GM19395 (cell line): ENCODE results near the gene ALDH3A2.
"Not testable (repeated sequence)": the region's sequence is repeated elsewhere in the genome, so short reads cannot be mapped to it uniquely, and the experiment has no call there.

Source experiments
- ATAC-seq: cut with Tn5 transposase; IDR thresholded peaks from one replicate; pipeline ENCODE4 v1.9.1; 2021; ENCODE audit warnings: mild to moderate bottlenecking, moderate library complexity; ENCODE audit not compliant: unreplicated experiment

ALDH3A2 gene

DNA sequence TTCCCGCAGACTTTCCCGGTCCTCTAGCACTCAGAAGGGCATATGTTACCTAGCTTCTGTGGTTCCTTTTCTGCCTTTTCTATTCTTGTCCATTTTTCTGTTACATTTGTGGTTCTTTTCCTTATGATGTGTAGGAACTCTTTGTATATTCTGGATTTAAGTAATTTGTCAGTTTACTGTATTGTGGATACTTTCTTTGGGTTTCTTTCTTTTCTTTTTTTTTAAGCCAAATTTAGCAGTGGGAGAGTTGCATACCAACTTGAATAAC lies 657 bp downstream of the ALDH3A2 start:
- no peak for ATAC-seq

DNA sequence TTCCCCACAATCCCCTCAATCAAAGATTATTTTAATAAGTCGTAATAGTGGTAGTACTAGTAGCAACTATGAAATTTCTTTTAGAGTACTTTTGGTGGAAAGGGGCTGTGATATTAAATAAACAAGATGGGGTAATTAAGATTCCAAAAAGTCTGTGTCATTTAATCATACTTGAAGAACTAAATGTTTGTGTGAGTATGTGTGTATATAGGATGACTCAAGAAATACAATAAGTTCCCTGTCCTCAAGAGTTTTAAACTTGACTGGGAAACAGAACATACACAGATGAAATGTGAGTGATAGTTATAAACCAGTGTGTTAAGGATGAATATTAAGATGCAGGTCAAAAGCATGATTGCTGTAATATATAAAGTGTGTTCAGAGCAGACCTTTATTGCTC lies 2.3 kb downstream of the ALDH3A2 start:
- no peak for ATAC-seq

DNA sequence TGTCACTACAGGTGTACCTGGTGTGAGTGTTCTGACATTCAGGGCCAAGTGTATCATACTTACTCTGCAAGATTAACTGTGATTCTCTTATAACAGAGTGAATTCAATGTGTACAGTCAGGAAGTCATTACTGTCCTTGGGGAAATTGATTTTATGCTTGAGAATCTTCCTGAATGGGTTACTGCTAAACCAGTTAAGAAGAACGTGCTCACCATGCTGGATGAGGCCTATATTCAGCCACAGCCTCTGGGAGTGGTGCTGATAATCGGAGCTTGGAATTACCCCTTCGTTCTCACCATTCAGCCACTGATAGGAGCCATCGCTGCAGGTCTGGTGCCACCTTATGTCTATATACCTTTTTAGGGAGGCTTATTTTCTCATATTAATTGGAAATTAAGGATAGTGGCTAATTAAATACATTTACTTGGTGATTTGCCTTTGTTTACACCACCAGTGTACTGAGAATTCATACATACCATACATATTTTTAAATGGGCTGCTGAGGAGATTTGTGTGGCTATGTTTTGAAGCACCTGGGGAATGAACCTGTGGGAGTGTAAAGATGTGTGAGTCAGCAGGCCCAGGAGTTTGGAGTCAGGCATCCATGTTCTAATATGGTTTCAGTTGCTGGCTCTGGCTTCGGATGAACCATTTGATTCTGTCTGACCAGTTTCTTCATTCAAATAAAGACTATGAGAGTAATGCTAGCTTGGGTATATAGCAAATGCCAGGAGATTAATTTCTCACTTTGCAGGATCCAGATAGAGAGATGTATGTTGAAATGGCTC lies 3.1 kb downstream of the ALDH3A2 start:
- ATAC-seq = no peak

DNA sequence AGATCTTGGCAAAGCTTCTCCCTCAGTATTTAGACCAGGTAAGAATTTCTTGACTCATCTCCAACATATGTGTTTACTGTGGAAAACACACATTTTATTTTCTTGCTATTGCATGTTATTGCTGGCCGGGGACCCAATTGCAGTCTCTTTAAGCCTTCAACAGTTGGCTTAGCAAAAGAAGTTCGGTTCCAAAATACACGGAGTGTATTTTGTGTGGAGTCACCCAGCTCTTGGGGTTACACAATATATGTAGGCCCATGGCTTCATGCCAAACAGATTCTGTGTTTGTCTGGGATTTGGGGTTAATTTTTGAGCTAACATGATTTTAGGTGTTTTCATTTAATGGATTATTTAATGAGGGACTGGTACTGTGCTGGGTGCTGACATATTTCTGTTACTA lies 4.0 kb downstream of the ALDH3A2 start:
- no peak for ATAC-seq

DNA sequence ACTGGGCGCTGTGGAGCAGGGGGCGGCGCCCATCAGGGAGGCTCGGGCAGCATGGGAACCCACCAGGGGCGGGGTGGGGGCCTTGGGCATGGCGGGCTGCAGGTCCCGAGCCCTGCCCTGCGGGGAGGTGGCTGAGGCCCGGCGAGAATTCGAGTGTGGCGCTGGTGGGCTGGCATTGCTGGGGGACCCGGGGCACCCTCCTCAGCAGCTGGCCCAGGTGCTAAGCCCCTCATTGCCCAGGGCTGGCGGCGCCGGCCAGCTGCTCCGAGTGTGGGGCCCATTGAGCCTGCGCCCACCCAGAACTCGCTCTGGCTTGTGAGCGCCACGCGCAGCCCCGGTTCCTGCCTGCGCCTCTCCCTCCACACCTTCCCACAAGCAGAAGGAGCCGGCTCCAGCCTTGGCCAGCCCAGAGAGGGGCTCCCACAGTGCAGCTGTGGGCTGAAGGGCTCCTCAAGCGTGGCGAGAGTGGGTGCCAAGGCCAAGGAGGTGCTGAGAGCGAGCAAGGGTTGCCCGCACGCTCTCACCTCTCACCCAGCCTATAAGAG lies 5.9 kb downstream of the ALDH3A2 start:
- ATAC-seq = no peak

DNA sequence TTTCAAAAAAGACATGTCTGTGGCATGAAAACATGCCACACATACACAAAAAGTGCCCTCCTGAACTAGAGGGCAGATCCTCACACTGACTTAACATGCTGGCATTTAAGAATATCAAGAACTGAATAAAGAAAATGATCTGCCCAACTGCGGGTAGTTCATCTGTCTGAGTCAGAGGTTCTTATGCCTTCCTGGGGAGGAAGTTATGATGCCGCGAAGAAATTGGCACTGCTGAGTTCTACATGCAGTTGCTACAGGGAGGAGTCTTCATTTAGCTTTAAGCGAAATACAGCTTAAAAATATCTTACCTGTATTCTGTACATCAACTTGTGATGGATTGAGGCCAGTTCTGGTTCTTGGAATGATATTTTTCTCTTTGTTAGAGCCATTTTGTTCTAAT lies 6.3 kb downstream of the ALDH3A2 start:
- no peak for ATAC-seq

DNA sequence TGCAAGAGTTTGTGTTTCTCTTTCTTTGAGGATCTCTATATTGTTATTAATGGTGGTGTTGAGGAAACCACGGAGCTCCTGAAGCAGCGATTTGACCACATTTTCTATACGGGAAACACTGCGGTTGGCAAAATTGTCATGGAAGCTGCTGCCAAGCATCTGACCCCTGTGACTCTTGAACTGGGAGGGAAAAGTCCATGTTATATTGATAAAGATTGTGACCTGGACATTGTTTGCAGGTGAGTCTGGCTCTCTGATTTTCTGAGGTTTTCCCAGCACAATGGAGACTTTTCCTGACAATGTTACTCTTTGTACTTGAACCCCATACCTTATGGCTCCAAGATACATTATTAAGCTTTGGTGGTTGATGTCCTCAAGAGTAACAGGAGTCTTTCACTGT lies 7.8 kb downstream of the ALDH3A2 start:
- no peak for ATAC-seq

DNA sequence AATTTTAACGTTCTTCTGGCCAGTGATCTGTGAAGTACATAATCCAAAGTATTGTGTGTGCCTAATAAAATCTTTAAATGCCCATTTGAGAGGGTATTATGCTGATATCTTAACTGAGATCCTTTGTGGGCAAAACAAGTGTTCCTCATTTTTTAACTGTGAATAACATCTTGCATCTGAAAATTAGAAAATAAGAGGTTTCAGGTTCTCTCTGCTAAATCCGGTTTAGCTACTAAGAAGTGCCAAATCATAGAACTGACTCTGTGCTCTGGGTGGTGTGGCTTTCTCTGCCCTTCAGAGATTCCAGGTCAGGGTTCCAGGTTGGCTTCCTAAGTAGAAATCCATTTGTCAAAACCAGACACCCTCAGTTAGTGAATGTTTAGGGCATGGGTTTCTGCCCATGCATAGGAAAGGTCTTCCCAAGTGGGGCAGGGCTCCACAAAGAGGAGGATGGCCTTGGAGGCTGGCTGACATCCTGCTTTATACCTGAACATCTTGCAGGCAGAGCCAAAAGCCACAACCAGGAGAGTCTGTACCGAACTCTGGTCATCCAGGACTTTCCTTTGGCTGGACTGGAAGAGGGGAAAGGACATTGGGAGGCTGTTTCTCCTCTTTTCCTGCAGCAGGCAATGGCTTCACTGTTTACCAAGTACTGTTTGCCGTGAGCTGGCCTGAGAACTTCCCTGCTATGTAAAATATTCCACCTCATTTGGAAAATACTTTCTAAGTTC lies 8.5 kb downstream of the ALDH3A2 start:
- no peak for ATAC-seq

DNA sequence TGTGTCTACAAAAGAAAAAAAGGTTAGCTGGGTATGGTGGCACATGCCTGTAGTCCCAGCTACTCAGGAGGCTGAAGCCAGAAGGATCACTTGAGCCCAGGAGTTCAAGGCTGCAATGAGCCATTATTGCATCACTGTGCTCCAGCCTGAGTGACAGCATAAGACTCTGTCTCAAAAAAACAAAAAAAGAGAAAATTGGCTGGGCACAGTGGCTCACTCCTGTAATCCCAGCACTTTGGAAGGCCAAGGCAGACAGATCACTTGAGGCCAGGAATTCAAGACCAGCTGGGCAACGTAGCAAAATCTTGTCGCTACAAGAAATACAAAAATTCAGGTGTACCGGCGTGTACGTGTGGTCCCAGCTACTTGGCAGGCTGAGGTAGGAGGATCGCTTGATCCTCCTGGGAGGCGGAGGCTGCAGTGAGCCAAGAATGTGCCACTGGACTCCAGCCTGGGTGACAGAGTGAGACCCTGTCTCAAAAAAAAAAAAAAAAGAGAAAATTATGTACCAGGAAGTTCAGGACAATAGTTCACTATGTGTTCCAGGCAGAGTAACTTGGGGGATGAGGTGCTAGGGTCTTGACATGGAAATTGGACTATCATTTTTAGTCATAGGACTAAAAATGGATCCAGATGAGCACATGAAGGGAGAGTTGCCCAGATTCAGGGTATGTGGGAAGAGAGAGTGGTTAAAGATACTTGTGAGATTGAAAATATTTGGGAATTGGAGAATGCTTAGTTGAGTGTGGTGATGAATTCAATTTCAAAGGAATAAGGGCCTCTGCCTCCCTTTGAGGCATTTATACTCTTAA lies 11.0 kb downstream of the ALDH3A2 start:
- ATAC-seq = no peak

DNA sequence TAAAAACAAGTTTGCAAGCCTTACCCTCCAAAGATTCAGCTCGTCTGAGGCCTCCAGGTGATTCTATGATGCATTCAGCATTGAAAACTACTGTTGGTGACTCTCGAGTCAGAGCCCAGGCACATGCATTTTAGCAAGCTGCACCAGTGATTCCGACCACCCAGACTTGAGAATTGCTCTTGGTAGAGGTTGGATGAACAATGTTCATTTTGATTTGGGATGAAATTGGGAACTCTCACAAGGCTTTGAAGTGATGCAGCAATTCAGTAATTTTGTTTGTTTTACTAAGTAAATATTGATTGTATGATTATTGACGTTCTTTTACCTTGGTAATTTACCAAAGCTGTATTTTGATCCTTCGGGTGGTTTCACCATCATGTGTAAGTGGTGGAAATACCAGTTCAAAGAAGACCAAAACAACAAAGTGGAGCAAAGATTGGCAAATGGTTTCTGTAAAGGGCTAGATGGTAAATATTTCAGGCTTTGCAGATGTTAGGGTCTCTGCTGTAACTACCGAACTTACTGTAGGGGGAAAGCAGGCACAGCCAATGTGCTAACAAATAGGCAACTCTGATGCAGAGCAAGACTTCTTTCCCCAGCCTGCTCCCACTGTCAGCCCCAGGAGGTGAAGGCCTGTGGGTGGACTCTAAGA lies 11.8 kb downstream of the ALDH3A2 start:
- no peak for ATAC-seq

DNA sequence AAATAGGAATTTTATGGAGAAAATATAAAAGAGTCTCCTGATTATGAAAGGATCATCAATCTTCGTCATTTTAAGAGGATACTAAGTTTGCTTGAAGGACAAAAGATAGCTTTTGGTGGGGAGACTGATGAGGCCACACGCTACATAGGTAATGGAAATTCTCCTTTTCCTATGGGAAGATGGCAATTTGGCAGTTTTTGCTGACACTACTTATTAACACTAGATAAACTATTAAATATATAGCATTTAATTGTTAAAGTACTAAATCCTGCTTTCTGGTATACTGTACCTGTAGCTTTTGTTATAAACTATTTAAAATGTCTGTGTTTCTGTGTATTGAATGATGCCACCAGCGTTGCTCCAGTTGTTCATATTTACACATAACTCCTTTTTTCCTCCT lies 12.6 kb downstream of the ALDH3A2 start:
- no peak for ATAC-seq

DNA sequence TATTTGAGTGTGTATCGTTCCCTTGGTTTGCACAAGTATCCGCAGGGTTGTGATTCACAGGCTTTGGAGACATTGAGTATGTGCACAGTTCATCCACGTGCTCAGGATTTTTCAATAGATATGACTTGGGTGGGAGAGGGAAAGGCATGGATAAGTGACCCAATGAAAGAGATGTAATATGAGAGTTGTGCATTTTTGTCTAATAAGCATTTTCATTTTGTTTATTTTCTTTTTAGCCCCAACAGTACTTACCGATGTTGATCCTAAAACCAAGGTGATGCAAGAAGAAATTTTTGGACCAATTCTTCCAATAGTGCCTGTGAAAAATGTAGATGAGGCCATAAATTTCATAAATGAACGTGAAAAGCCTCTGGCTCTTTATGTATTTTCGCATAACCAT lies 14.5 kb downstream of the ALDH3A2 start:
- ATAC-seq = no peak

DNA sequence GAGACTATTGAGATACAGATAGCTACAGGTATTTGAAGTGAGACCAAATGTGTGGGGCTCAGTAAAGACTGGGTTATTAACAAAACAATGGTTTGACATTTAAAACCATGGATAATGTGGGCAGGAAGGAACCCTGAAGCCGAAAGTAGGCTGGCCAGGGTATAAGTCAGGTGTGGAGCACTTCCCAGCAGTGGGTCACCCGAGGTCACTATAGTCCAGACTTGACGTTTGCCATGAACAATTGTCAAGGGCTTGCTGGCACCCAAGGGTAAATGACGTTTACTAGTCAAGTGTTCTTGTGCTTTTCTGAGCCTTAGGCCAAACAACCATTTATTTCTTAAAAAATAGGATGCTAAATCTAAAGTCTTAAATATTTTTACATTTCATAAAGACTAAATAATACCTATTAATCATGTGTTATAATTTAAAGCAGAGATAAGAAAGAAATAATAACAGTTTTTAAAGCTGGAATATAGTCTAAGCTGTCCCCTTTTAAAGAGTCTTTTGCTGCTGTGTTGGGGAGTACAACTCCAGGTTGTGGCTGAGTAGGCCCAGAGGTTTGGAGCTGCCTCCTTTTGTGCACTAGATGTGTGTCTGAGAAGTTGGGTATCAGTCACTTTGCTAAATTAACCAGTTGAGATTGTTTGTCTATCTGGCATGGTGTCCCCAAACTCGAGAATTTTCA lies 15.7 kb downstream of the ALDH3A2 start:
- no peak for ATAC-seq

DNA sequence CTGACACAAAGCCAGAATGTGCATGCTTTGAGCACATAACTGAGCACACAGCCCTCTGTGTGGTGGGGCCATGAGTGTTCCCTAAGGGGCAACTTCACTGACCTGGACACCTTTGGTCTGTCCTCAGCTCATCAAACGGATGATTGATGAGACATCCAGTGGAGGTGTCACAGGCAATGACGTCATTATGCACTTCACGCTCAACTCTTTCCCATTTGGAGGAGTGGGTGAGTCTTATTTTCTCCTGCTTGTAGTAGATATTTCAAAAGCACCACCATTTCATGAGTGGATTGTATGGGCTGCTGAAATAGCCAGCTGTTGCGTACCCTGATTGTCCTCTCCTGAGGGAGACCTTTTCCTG lies 16.2 kb downstream of the ALDH3A2 start:
- no peak for ATAC-seq

DNA sequence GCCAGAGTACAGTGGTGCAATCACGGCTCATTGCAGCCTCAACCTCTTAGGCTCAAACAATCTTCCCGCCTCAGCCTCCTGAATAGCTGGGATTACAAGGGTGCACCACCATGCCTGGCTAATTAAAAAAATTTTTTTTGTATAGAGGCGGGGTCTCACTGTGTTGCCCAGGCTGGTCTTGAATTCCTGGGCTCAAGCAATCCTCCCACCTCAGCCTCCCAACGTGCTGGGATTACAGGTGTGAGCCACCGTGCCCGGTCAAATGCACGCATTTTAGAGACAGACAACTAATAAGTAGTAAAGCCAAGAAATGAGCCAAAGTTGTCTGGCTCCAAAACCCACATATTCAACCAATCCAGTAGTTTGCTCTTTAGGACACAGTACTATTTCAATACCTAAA lies 21.1 kb downstream of the ALDH3A2 start:
- ATAC-seq = not testable (repeated sequence)

DNA sequence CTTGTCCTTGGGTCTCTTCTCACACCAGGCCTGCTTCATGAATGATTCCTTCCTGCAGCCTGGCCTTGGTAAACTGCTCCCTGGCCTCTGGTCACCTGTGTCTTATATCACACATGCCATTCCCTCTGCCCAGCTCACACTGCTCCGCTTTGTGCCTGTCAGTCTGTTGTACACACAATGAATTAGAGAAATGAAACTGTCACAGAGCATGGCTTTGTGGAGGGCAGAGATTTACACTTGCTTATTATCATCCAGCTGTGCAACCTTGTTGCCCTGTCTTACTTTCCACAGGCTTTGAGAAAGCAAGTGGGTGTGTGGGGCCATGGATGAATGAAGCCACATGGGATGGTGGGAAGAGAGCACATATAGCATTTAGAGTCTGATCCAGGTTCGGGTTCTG lies 22.4 kb downstream of the ALDH3A2 start:
- no peak for ATAC-seq

DNA sequence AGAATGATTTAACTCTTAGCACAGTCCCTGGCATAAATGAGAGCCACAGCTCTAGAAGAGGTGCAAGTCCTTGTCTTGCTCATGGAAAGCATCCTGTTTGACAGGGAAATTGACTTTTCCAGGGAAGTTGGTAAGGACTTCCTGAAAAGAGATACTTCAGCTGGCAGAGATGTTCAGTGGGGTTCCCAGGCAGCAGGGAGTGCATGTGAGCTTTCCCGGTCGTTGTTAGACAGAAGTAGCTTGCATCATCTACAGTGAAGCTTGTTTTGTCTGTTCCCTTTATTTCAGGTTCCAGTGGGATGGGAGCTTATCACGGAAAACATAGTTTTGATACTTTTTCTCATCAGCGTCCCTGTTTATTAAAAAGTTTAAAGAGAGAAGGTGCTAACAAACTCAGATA lies 22.9 kb downstream of the ALDH3A2 start:
- no peak for ATAC-seq

DNA sequence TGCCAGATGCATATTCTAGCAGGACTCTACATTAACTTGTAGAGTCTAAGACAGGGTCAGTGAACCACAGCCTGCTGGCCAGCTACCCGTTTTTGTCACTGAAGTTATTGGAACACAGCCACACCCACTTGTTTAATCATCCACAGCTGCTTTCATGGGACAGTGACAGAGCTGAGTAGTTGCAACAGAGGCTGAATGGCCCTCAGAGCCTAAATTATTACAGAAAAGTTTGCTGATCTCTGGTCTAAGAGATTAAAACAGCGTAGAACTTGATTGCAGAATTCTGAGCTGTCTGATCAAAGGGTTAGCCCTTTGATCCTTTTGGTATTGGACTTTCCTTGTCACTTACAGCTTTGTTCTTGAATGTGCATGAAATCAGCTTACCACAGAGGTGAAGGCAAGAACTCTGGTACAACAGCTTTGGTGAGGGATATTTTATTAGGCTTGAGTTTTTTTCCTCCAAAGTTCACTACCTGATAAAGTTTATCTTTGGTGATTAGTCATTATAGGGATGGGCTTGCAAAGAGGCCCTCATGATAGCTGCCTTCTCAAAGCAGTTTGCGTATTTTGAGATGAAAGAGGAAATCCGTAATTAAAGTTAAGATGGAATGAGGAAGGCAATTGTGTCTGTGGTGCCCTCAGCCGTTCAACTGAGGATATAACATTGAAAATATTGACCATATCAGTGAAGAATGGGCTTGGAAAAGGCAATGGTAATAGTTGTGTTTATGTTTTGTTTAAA lies 23.6 kb downstream of the ALDH3A2 start:
- no peak for ATAC-seq

DNA sequence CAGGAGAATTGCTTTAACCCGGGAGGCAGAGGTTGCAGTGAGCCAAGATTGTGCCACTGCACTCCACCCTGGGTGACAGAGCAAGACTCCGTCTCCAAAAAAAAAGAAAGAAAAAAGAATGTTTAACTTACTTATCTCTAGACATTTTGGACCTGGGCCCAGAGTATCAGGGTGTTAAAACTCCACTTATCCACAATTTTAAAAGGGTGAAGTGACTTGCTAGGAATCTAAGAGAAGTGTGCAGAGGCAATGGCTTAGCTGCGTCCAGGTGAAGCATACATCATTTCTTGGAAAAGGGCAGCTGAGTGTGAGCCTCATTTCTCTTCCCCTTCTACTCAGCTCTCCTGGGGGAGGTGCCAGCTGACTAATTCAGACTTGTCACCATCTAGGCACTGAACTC lies 25.1 kb downstream of the ALDH3A2 start:
- no peak for ATAC-seq

DNA sequence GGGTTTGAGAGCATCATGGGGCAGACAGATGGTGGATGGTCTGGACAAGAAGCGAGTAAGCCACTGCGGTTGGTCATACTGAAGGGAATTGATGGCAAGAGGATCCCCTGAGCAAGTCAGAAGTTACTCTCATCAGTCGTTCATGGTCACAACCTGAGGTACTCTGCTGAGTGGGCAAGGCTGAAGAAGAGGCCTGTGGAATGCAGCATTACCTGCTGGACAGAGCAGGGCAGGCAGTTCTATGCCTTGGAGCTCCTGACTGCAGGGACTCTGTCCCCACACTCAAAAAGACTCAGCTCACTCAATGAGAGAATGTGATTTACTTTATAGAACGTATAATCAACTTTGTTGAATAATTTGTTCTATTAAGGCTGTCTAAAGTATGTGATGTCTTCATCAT lies 28.3 kb downstream of the ALDH3A2 start:
- ATAC-seq = no peak
